Neuronal stem cell (in vitro differentiated cells): ENCODE measurements around the gene KRT71.

Experiments used
- DNase-seq: peaks from one replicate; pipeline ENCODE4 v3.0.0-alpha.2; 2013; ENCODE audit warnings: low spot score
- H2AFZ ChIP-seq: one replicate; pipeline ENCODE4 v1.6.1; 2013; ENCODE audit warnings: mild to moderate bottlenecking, low read length, inconsistent platforms
- H2AK5ac ChIP-seq: 2 replicates; pipeline ENCODE4 v1.6.1; 2013; ENCODE audit warnings: low read depth, mild to moderate bottlenecking, inconsistent platforms, low read length, moderate library complexity, mixed read lengths
- H2BK120ac ChIP-seq: 2 replicates; pipeline ENCODE4 v1.6.1; 2013; ENCODE audit warnings: low read depth, mild to moderate bottlenecking, inconsistent platforms, low read length, moderate library complexity, mixed read lengths
- H2BK12ac ChIP-seq: one replicate; pipeline ENCODE4 v1.6.1; 2013; ENCODE audit warnings: low read length, inconsistent platforms
- H2BK15ac ChIP-seq: 2 replicates; pipeline ENCODE4 v1.6.1; 2013; ENCODE audit warnings: mild to moderate bottlenecking, low read length, inconsistent platforms, mixed read lengths
- H2BK5ac ChIP-seq: one replicate; pipeline ENCODE4 v1.6.1; 2013; ENCODE audit warnings: inconsistent platforms, mild to moderate bottlenecking, low read length, moderate library complexity
- H3K14ac ChIP-seq: one replicate; pipeline ENCODE4 v1.6.1; 2013; ENCODE audit warnings: low read length, inconsistent platforms
- H3K18ac ChIP-seq: 2 replicates; pipeline ENCODE4 v1.6.1; 2013; ENCODE audit warnings: low read length, inconsistent platforms
- H3K23ac ChIP-seq: 2 replicates; pipeline ENCODE4 v1.6.1; 2013; ENCODE audit warnings: low read depth, mild to moderate bottlenecking, mixed read lengths, low read length, inconsistent platforms; ENCODE audit not compliant: poor library complexity
- H3K27ac ChIP-seq: replicated peaks from 3 replicates; pipeline ENCODE4 v1.5.1; 2013; ENCODE audit warnings: low read length, inconsistent platforms
- H3K27me3 ChIP-seq, 3 experiments: 2 replicates each; pipeline ENCODE4 v1.6.1; 2013; ENCODE audit warnings: low read length in 3 of 3, mild to moderate bottlenecking in 2 of 3, inconsistent platforms in 1 of 3, low read depth in 1 of 3, mixed read lengths in 1 of 3, moderate library complexity in 1 of 3; ENCODE audit not compliant: control insufficient read depth in 3 of 3, insufficient read depth in 3 of 3
- H3K36me3 ChIP-seq, 2 donors: replicated peaks in 1 of 2; 2 replicates each; pipeline ENCODE4 v1.6.1; 2013; ENCODE audit warnings: low read length in 2 of 2; ENCODE audit not compliant: control insufficient read depth in 2 of 2, insufficient read depth in 2 of 2
- H3K4ac ChIP-seq: 2 replicates; pipeline ENCODE4 v1.6.1; 2013; ENCODE audit warnings: inconsistent platforms, mild to moderate bottlenecking, low read length, moderate library complexity
- H3K4me1 ChIP-seq, 2 donors: 1 replicate in 1 of 2; 2 replicates in 1 of 2; pipeline ENCODE4 v1.6.1; 2013; ENCODE audit warnings: low read length in 2 of 2, low read depth in 1 of 2; ENCODE audit not compliant: control insufficient read depth in 2 of 2, insufficient read depth in 1 of 2
- H3K4me2 ChIP-seq: one replicate; pipeline ENCODE4 v1.6.1; 2013; ENCODE audit warnings: mild to moderate bottlenecking, low read length, inconsistent platforms; ENCODE audit not compliant: insufficient read depth, poor library complexity, severe bottlenecking
- H3K4me3 ChIP-seq, 2 donors: 2 replicates each; pipeline ENCODE4 v1.5.1; 2013; ENCODE audit warnings: low read length in 2 of 2, mild to moderate bottlenecking in 2 of 2, inconsistent platforms in 1 of 2, moderate library complexity in 1 of 2
- H3K79me1 ChIP-seq: one replicate; pipeline ENCODE4 v1.6.1; 2013; ENCODE audit warnings: low read depth, mild to moderate bottlenecking, inconsistent platforms, low read length, moderate library complexity
- H3K9ac ChIP-seq: one replicate; pipeline ENCODE4 v1.6.1; 2013; ENCODE audit warnings: mild to moderate bottlenecking, low read depth, low read length, inconsistent platforms; ENCODE audit not compliant: poor library complexity
- H3K9me3 ChIP-seq, 2 donors: replicated peaks in 1 of 2; 2 replicates each; pipeline versions ENCODE3 to v1.6.1; 2013; ENCODE audit warnings: low read length in 2 of 2, mild to moderate bottlenecking in 2 of 2, inconsistent platforms in 1 of 2, low read depth in 1 of 2, mixed read lengths in 1 of 2, moderate library complexity in 1 of 2; ENCODE audit not compliant: control insufficient read depth in 2 of 2, insufficient read depth in 1 of 2
- H4K8ac ChIP-seq: one replicate; pipeline ENCODE4 v1.6.1; 2013; ENCODE audit warnings: low read depth, mild to moderate bottlenecking, inconsistent platforms, low read length, moderate library complexity
- H4K91ac ChIP-seq: one replicate; pipeline ENCODE4 v1.6.1; 2013; ENCODE audit warnings: low read length, low read depth, mild to moderate bottlenecking, inconsistent platforms; ENCODE audit not compliant: poor library complexity
- WGBS, 2 donors: extraction: QIAGEN DNeasy Blood & Tissue Kit; methylation state at CpG; one replicate each; pipeline ENCODE4 v1.1.7; 2013; ENCODE audit warnings: missing lambda C conversion rate in 2 of 2, mixed read lengths in 1 of 2; ENCODE audit not compliant: insufficient read length in 2 of 2, insufficient replicate concordance in 1 of 2; ENCODE audit errors: extremely low coverage in 2 of 2; 5-methylcytosine and 5-hydroxymethylcytosine counted together

KRT71 gene

GRCh38 chr12:52566847-52567291 is 13.9 kb upstream of the KRT71 start:
- H3K27ac ChIP-seq: no peak overlapping the region
- no peak overlapping the region for H3K9ac ChIP-seq
- H4K8ac ChIP-seq: no peak overlapping the region
- H2BK12ac ChIP-seq: no peak overlapping the region
- H4K91ac ChIP-seq: no peak overlapping the region
- no peak for DNase-seq
- no peak overlapping the region for H2BK120ac ChIP-seq
- H3K18ac ChIP-seq: no peak overlapping the region
- H3K9me3 ChIP-seq: no peaks in the 10 kb centered on the region
- H3K36me3 ChIP-seq: no peaks in the 10 kb centered on the region
- no CpG with 5 or more reads among the region's 8 CpGs for WGBS, 2 donors
- H3K23ac ChIP-seq: no peak overlapping the region
- no peak overlapping the region for H2AK5ac ChIP-seq
- H2AFZ ChIP-seq: no peak overlapping the region
- H2BK15ac ChIP-seq: no peak overlapping the region
- H3K4me2 ChIP-seq: no peak overlapping the region
- H3K79me1 ChIP-seq: no peaks in the 10 kb centered on the region
- no peak overlapping the region for H2BK5ac ChIP-seq
- peaks cover 0 to 3% (median 0%) of the 10 kb centered on the region in 3 experiments for H3K27me3 ChIP-seq
- no peak overlapping the region for H3K14ac ChIP-seq
- no peak overlapping the region for H3K4ac ChIP-seq
- peaks cover 0 to 4% of the 10 kb centered on the region in 2 donors for H3K4me1 ChIP-seq
- no peak overlapping the region for H3K4me3 ChIP-seq

GRCh38 chr12:52564582-52564981 is 11.6 kb upstream of the KRT71 start:
- H3K79me1 ChIP-seq: no peaks in the 10 kb centered on the region
- H3K4me1 ChIP-seq: peaks cover 0 to 4% of the 10 kb centered on the region in 2 donors
- H4K91ac ChIP-seq: no peak overlapping the region
- no peak overlapping the region for H3K4me3 ChIP-seq
- no peaks in the 10 kb centered on the region for H3K27me3 ChIP-seq
- no peak overlapping the region for H3K4ac ChIP-seq
- no CpG with 5 or more reads among the region's 1 CpG for WGBS, 2 donors
- H3K9ac ChIP-seq: no peak overlapping the region
- H3K18ac ChIP-seq: no peak overlapping the region
- no peak overlapping the region for H2AK5ac ChIP-seq
- no peak for DNase-seq
- H3K9me3 ChIP-seq: no peaks in the 10 kb centered on the region
- H3K23ac ChIP-seq: no peak overlapping the region
- no peak overlapping the region for H2BK12ac ChIP-seq
- no peak overlapping the region for H4K8ac ChIP-seq
- no peaks in the 10 kb centered on the region for H3K36me3 ChIP-seq
- no peak overlapping the region for H3K14ac ChIP-seq
- no peak overlapping the region for H2BK5ac ChIP-seq
- H2BK120ac ChIP-seq: no peak overlapping the region
- no peak overlapping the region for H2AFZ ChIP-seq
- H3K27ac ChIP-seq: no peak overlapping the region
- no peak overlapping the region for H2BK15ac ChIP-seq
- no peak overlapping the region for H3K4me2 ChIP-seq

- Histone ChIP-seq H3K36me3 (no peaks in the 10 kb centered on the region), H3K4ac (no peak overlapping the region), H3K4me3 (no peak overlapping the region), H3K27ac (no peak overlapping the region), H2BK15ac (no peak overlapping the region), H3K27me3 (no peaks in the 10 kb centered on the region), H3K4me2 (no peak overlapping the region), H3K18ac (no peak overlapping the region), H3K14ac (no peak overlapping the region), H3K9ac (no peak overlapping the region), H2BK12ac (no peak overlapping the region), H2AFZ (no peak overlapping the region), H2BK120ac (no peak overlapping the region), H3K9me3 (no peaks in the 10 kb centered on the region), H3K79me1 (no peaks in the 10 kb centered on the region), H4K91ac (no peak overlapping the region), H2AK5ac (no peak overlapping the region), H3K23ac (no peak overlapping the region), H4K8ac (no peak overlapping the region), H2BK5ac (no peak overlapping the region), H3K4me1 (peaks cover 0 to 2% of the 10 kb centered on the region in 2 donors)
- WGBS, 2 donors: no CpG with 5 or more reads among the region's 3 CpGs
- DNase-seq: no peak
Observed at GRCh38 chr12:52561880-52562449, 9.0 kb upstream of the KRT71 start.

DNA sequence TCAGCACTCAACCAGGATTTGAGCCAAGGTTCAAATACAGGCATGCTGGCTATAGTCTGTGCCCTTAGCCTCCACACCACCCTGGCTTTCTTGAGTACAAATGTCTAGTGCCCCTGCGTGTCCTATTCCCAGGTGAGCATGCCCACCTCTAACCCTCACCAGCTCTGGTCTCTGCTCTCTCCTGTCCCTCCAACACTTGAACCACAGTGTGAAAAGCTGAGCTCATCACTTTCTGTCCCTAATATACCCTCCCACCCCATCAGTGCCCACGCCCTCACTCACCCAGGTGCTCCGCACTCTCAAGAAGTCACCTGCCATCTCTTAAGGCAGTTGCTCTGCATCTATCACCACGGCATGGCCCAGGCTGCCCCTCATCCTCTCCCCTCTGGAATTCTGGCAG is 7.0 kb upstream of the KRT71 start:
- no peaks in the 10 kb centered on the region for H3K4me1 ChIP-seq
- no CpG with 5 or more reads among the region's 4 CpGs for WGBS, 2 donors
- H2AK5ac ChIP-seq: no peak overlapping the region
- no peak overlapping the region for H2BK12ac ChIP-seq
- no peak overlapping the region for H3K4ac ChIP-seq
- no peak overlapping the region for H2BK5ac ChIP-seq
- H3K36me3 ChIP-seq: no peaks in the 10 kb centered on the region
- H3K9ac ChIP-seq: no peak overlapping the region
- H2BK15ac ChIP-seq: no peak overlapping the region
- H4K8ac ChIP-seq: no peak overlapping the region
- H3K79me1 ChIP-seq: no peaks in the 10 kb centered on the region
- H3K27me3 ChIP-seq: peaks cover 0 to 4% (median 0%) of the 10 kb centered on the region in 3 experiments
- no peaks in the 10 kb centered on the region for H3K9me3 ChIP-seq
- H2AFZ ChIP-seq: no peak overlapping the region
- no peak overlapping the region for H3K4me2 ChIP-seq
- no peak overlapping the region for H3K4me3 ChIP-seq
- no peak overlapping the region for H4K91ac ChIP-seq
- no peak for DNase-seq
- H3K14ac ChIP-seq: no peak overlapping the region
- no peak overlapping the region for H2BK120ac ChIP-seq
- no peak overlapping the region for H3K27ac ChIP-seq
- H3K23ac ChIP-seq: peak overlapping the region; percentile 37
- H3K18ac ChIP-seq: no peak overlapping the region
